HG03064 (cell line): ENCODE results near the gene SET.

Experiments
- ATAC-seq: cut with Tn5 transposase; IDR thresholded peaks from one replicate; pipeline ENCODE4 v1.9.1; 2021; ENCODE audit warnings: low read depth; ENCODE audit not compliant: unreplicated experiment

SET gene

GRCh38 chr9:128727640-128728248, 38.7 kb downstream of the SET start:
- ATAC-seq = no peak

DNA sequence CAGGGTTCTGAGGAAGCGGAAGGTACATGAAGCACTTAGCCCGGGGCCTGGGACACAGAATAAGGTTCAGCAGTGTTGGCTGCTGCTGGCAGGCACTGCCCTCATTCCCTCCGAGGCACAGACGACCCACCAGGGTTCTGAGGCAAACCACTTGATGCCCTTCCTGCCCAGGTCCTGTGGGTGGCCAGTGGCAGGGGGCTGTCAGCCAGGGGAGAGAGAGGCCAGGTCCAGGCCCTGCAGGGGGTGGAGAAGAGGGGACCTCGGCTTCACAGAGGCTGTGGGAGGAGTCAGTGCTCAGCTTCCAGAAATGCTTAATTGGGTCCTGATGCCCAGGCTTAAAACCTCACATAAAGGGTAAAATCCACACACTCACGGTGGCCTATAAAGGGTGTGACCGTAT, 39.3 kb downstream of the SET start:
- no peak for ATAC-seq

- ATAC-seq = no peak
These were observed 40.3 kb downstream of the SET start for GRCh38 chr9:128729302-128729701.

DNA sequence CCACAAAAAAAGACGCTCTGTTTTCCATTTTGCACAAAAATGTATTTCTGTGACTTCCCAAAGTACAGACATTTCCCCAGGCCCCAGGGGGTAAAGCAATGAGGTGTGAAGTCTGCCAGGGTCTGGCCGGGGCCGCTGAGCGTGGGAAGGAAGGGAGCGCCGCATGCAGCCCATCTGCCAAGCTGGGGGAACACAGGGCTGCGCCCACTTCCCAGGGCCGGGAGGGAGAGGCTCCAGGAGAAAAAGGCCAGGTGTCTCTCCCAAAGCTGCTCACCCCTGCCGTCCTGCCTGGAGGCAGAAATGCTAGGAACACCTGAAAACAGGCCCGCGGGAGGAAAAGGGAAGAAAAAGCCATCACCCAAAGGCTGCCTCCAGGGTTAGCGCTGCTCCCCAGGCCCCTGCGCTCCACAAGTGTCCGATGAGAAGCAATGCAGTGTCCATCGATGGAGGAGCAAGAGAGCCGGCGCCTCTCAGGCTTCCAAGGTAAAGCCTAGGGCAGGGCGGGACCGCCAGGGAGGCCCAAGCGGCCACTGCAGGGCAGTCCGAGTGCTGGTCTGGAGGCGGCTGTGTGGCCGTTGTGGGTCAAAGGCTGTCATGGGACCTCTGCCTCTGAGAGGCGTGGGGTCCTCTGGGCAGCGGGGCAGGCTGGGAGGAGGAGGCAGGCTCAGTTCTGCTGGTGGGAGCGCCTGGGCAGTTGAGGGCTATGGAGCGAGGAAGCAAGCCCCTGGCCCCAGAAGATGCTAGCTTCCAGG, 40.9 kb downstream of the SET start:
- ATAC-seq = no peak

- ATAC-seq = no peak
These were observed 42.1 kb downstream of the SET start for GRCh38 chr9:128731093-128731492.

- ATAC-seq = no peak
These were observed 42.7 kb downstream of the SET start for GRCh38 chr9:128731691-128732090.

DNA sequence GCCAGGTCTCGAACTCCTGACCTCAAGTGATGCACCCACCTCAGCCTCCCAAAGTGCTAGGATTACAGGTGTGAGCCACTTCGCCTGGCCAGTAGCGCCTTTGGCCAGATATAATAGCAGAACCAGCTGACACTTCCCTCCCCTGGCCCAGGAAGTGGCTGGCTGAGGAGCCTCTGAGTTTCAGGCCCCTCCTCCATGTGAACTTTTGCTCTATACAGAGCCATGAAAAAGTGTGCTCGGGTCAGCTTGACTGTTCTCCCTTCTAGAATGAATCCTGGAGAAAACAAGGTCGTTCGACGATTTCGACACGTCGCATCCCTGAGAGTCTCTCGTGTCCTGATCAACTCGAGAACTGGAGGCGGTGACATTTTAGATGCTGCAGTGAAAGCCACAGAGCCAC, 43.6 kb downstream of the SET start:
- no peak for ATAC-seq

- ATAC-seq = no peak
These were observed 44.2 kb downstream of the SET start for GRCh38 chr9:128733256-128733655.

- ATAC-seq = no peak
These were observed 46.4 kb downstream of the SET start for GRCh38 chr9:128735373-128735772.

DNA sequence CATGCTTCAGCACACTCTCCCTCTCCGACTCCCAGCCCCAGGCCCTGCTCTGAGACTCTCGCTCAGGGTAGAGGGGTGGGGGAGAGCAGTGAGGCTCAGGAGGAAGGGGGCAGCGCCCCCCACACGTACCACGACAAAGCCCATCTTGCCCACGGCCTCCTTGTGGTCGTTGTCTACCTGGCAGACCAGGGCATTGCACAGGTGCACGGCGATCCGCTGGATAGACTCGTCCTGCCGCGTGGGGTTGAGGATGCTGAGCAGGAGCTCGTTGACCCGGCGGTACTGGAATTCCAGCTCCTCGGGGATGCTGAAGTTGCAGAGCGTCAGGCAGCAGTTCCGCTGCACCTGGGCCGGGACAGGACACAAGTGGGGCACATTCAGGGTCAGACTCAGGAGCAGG, 53.4 kb downstream of the SET start:
- no peak for ATAC-seq

GRCh38 chr9:128743421-128743820, 54.4 kb downstream of the SET start:
- ATAC-seq = no peak
